OCI-LY3 (cell line): ENCODE results near the gene ZNF416.

Experiments
- H2AFZ ChIP-seq: fragments of 200-600, 300-600 bp; shearing (Covaris generic); 2 replicates; pipeline ENCODE4 v1.6.0; 2014; ENCODE audit warnings: antibody characterized with exemption, low read depth, low read length
- H3K27ac ChIP-seq: fragments of 200-600, 300-600 bp; sonication (generic); 2 replicates; pipeline ENCODE4 v1.5.1; 2014; ENCODE audit warnings: mild to moderate bottlenecking, low read length, moderate library complexity, mixed read lengths
- H3K27me3 ChIP-seq: fragments of 200-600, 300-600 bp; sonication (generic); 2 replicates; pipeline ENCODE4 v1.6.1; 2014; ENCODE audit warnings: low read depth, low read length, mixed read lengths
- H3K36me3 ChIP-seq: fragments of 200-600, 300-600 bp; sonication (generic); replicated peaks from 2 replicates; pipeline ENCODE3; 2014; ENCODE audit warnings: low read depth, low read length, mixed read lengths
- H3K4me1 ChIP-seq: fragments of 300-600, 200-600 bp; sonication (generic); 2 replicates; pipeline ENCODE4 v1.6.1; 2014; ENCODE audit warnings: low read length, mixed read lengths
- H3K4me2 ChIP-seq: fragments of 200-600, 300-600 bp; sonication (generic); 2 replicates; pipeline ENCODE4 v1.6.1; 2014; ENCODE audit warnings: low read length, mixed read lengths
- H3K4me3 ChIP-seq: fragments of 300-600, 200-600 bp; sonication (generic); 2 replicates; pipeline ENCODE4 v1.5.1; 2014; ENCODE audit warnings: antibody characterized with exemption, mild to moderate bottlenecking, low read length, moderate library complexity
- H3K79me2 ChIP-seq: fragments of 300-600, 200-600 bp; shearing (Covaris generic); 2 replicates; pipeline ENCODE4 v1.6.1; 2014; ENCODE audit warnings: mild to moderate bottlenecking, low read length, mixed read lengths
- H3K9ac ChIP-seq: fragments of 300-600, 200-600 bp; shearing (Covaris generic); 2 replicates; pipeline ENCODE4 v1.6.0; 2014; ENCODE audit warnings: mild to moderate bottlenecking, low read length, moderate library complexity
- H3K9me3 ChIP-seq: fragments of 200-600, 300-600 bp; shearing (Covaris generic); 2 replicates; pipeline ENCODE4 v1.6.1; 2014; ENCODE audit warnings: low read length, mixed read lengths; ENCODE audit not compliant: insufficient read depth
- H4K20me1 ChIP-seq: fragments of 200-600, 300-600 bp; sonication (generic); 2 replicates; pipeline ENCODE4 v1.6.1; 2016; ENCODE audit warnings: low read length, mixed read lengths; ENCODE audit not compliant: insufficient read depth
- EZH2phosphoT487 ChIP-seq: fragments of 200-600 bp; shearing (Covaris generic); IDR thresholded peaks from 2 replicates; pipeline ENCODE4 v1.6.1; 2018; ENCODE audit warnings: antibody characterized with exemption, mixed run types, low read depth
- TF ChIP-seq, protein P1 (sequence below): fragments of 200-600, 300-600 bp; sonication (generic); IDR thresholded peaks from 2 replicates; pipeline ENCODE4 v1.5.1; 2014; ENCODE audit warnings: antibody characterized with exemption, low read length, low read depth

The ZNF416 gene

DNA sequence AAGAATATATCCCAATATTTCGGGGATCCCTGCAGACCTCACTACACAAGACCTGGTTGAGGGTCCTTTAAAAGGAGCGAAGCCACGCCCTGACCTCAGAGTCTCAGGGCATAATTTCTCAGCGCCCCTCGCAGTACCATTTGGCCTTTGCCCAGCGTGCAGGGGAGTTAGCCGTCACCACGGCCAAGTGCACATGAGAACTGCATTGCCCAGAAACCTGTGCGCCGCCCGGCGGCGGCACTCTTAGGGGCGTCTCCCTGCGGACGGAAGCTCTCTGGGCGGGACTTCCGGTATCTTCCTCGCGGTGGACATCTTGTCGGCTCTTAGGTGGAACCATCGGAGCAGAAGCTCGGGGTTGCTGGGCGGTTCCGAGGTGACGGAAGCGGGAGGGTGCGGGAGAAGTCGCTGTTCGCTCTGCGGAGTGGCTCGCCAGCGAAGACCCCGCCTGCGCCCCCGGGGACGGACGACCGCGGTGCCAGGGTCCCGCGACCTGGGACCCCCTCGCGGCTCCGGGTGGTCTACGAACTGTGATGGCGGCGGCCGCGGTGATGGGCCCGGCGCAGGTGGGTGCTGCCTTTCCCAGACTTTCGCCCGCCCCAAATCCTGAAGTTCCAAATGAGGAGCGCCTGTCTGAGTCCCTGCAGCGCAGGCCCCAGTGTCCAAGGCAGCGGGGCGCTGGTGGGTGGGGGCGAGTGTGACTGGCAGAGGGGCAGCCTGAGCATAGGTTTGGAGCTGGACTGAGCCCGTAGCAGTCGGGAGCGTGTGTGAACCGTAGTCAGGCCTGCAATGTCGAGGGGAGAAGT lies 35.4 kb upstream of the ZNF416 start, which contains the start of gene ZNF134:
Gene ZNF134 (plus strand): TSS at position 302 of the 803 bp plus-strand sequence. CDS start 5,227 bp downstream, outside the sequence.
- Histone ChIP-seq H3K4me3 (peak within 1 kb of the TSS; percentile 89), H3K79me2 (peaks cover 54% of the 10 kb centered on the region), H3K4me1 (peaks cover 11% of the 10 kb centered on the region), H3K36me3 (peaks cover 56% of the 10 kb centered on the region), H2AFZ (peak within 1 kb of the TSS; percentile 96), H4K20me1 (no peaks in the 10 kb centered on the region), H3K27ac (peak within 1 kb of the TSS; percentile 21), H3K4me2 (peak within 1 kb of the TSS; percentile 73), H3K27me3 (no peaks in the 10 kb centered on the region), H3K9me3 (peaks cover 58% of the 10 kb centered on the region), H3K9ac (peak within 1 kb of the TSS; percentile 77)
- TF ChIP-seq EZH2phosphoT487, result no peak
- TF ChIP-seq, protein P1, sequence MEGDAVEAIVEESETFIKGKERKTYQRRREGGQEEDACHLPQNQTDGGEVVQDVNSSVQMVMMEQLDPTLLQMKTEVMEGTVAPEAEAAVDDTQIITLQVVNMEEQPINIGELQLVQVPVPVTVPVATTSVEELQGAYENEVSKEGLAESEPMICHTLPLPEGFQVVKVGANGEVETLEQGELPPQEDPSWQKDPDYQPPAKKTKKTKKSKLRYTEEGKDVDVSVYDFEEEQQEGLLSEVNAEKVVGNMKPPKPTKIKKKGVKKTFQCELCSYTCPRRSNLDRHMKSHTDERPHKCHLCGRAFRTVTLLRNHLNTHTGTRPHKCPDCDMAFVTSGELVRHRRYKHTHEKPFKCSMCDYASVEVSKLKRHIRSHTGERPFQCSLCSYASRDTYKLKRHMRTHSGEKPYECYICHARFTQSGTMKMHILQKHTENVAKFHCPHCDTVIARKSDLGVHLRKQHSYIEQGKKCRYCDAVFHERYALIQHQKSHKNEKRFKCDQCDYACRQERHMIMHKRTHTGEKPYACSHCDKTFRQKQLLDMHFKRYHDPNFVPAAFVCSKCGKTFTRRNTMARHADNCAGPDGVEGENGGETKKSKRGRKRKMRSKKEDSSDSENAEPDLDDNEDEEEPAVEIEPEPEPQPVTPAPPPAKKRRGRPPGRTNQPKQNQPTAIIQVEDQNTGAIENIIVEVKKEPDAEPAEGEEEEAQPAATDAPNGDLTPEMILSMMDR, result peak; percentile 4; the same call in 1 of the 2 replicates

DNA sequence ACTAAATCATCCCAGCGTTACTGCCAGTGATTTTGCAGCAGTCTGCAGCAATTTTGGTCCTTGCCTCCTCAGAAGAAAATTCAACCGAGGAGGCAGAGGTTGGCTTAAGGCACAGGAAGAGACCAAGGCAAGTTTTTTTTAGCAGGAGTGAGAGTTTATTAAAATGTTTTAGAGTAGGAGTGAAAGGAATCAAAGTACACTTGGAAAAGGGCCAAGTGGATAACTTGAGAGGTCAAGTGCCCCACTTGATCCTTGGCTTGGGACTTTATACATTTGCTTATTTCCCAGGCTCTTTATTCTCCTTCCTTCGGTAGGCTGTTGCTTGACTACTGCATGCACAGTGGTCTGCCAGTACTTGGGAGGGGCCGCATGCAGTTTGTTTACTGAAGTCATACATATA lies 32.4 kb upstream of the ZNF416 start:
- no peak overlapping the region for H2AFZ ChIP-seq
- peaks cover 24% of the 10 kb centered on the region for H3K79me2 ChIP-seq
- H3K36me3 ChIP-seq, result peaks cover 51% of the 10 kb centered on the region
- H3K27me3 ChIP-seq, result no peaks in the 10 kb centered on the region
- peaks cover 27% of the 10 kb centered on the region for H3K9me3 ChIP-seq
- H3K9ac ChIP-seq, result no peak overlapping the region
- H3K4me2 ChIP-seq, result no peak overlapping the region
- TF ChIP-seq EZH2phosphoT487, result no peak
- H3K4me3 ChIP-seq, result no peak overlapping the region
- no peak overlapping the region for H3K27ac ChIP-seq
- peaks cover 11% of the 10 kb centered on the region for H3K4me1 ChIP-seq
- no peaks in the 10 kb centered on the region for H4K20me1 ChIP-seq

DNA sequence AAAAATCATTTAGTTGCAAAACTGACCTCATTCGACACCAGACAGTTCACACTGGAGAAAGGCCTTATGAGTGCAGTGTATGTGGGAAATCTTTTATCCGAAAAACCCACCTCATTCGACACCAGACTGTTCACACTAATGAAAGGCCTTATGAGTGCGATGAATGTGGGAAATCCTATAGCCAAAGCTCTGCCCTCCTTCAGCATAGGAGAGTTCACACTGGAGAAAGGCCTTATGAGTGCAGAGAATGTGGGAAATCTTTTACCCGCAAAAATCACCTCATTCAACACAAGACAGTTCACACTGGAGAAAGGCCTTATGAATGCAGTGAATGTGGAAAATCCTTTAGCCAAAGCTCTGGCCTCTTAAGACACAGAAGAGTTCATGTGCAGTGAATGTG lies 28.2 kb upstream of the ZNF416 start:
- Histone ChIP-seq H4K20me1 (no peaks in the 10 kb centered on the region), H3K27me3 (no peaks in the 10 kb centered on the region), H3K27ac (no peak overlapping the region), H3K36me3 (peaks cover 69% of the 10 kb centered on the region), H2AFZ (no peak overlapping the region), H3K4me2 (no peak overlapping the region), H3K9ac (no peak overlapping the region), H3K4me1 (no peaks in the 10 kb centered on the region), H3K4me3 (no peak overlapping the region), H3K79me2 (no peaks in the 10 kb centered on the region; the same call in 1 of the 2 replicates), H3K9me3 (0 out of 2 replicates have a peak, but pooled peaks cover under 1% of the 10 kb centered on the region)
- no peak for TF ChIP-seq EZH2phosphoT487
- TF ChIP-seq, protein P1, result no peak

DNA sequence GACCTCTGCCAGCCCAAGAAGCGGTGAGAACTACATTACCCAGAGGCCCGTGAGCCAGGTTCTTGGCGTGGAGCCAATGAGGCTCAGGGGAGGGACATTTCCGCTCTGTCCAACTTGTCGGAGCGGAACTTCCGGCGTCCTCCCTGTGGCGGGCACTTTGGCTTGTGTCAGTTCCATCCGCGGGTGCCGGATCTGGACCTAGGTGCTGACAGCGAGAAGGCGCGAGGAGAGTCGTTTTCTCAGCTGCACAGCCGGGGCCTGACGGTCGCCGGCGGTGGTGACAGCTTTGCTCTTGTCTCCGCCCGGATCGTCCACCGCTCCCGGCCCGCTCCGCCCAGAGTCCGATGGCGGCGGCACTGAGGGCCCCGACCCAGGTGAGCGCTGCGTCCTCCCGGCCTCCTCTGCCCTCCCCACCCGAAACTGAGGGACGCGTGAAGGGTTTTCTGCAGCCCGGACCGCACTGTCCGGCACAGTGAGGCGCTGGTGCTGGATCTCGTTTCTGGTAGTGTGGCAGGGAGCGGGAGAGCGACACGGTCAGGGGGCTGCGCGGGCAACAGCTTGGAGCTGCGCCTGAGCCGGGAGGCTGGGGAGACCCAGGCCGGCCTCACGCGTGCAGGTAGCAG lies 21.2 kb upstream of the ZNF416 start, which contains the start of gene ZNF530:
Gene ZNF530 (plus strand): TSS at position 125 of the 623 bp plus-strand sequence. CDS start 4,461 bp downstream, outside the sequence.
- no peak for TF ChIP-seq EZH2phosphoT487
- TF ChIP-seq, protein P1, result no peak

More for the DNA sequence above, 21.2 kb upstream of the ZNF416 start, which contains the start of gene ZNF530:
- Histone ChIP-seq H3K4me2 (peak within 1 kb of the TSS; percentile 72), H3K27ac (no peak within 1 kb of the TSS), H3K4me3 (peak within 1 kb of the TSS; percentile 87), H3K9me3 (0 out of 2 replicates have a peak, but pooled peaks cover 2% of the 10 kb centered on the region), H2AFZ (peak within 1 kb of the TSS; percentile 98), H3K27me3 (no peaks in the 10 kb centered on the region), H4K20me1 (no peaks in the 10 kb centered on the region), H3K4me1 (peaks cover 10% of the 10 kb centered on the region), H3K79me2 (peaks cover 14% of the 10 kb centered on the region), H3K9ac (peak within 1 kb of the TSS; percentile 61), H3K36me3 (peaks cover 30% of the 10 kb centered on the region)
